ENCODE data around the gene LRRC72. TPM values are rescaled to one million over a fixed set of nuclear protein-coding genes. Genes with fewer than 3 reads are reported as not detected.
A peak's percentile ranks its signal among the peaks of the same experiment; 100 is the strongest.

LRRC72 gene
- total and polyA plus RNA-seq, 2 experiments from 2014 or later, result not detected

GRCh38 chr7:16598015-16598414 lies 71.4 kb downstream of the LRRC72 start:
- Histone ChIP-seq H3K9me3 (ENCODE audit: low read depth) (no peaks in the 10 kb centered on the region), H3K36me3 (peaks cover 33% of the 10 kb centered on the region), H3K4me1 (ENCODE audit: low read depth) (peaks cover 14% of the 10 kb centered on the region), H3K27ac (peak overlapping the region; percentile 36), H3K27me3 (no peaks in the 10 kb centered on the region), H3K4me3 (no peak overlapping the region)
- no peak for DNase-seq (ENCODE audit: low read depth in 1 of 2, low spot score in 1 of 2)
- TF ChIP-seq, protein P1, sequence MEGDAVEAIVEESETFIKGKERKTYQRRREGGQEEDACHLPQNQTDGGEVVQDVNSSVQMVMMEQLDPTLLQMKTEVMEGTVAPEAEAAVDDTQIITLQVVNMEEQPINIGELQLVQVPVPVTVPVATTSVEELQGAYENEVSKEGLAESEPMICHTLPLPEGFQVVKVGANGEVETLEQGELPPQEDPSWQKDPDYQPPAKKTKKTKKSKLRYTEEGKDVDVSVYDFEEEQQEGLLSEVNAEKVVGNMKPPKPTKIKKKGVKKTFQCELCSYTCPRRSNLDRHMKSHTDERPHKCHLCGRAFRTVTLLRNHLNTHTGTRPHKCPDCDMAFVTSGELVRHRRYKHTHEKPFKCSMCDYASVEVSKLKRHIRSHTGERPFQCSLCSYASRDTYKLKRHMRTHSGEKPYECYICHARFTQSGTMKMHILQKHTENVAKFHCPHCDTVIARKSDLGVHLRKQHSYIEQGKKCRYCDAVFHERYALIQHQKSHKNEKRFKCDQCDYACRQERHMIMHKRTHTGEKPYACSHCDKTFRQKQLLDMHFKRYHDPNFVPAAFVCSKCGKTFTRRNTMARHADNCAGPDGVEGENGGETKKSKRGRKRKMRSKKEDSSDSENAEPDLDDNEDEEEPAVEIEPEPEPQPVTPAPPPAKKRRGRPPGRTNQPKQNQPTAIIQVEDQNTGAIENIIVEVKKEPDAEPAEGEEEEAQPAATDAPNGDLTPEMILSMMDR (IDR thresholded peaks at IDR 0.05; ENCODE audit: low read depth, low read length), result no peak

- Histone ChIP-seq H3K36me3 (peaks cover 48% of the 10 kb centered on the region), H3K27me3 (no peaks in the 10 kb centered on the region), H3K4me3 (no peak overlapping the region), H3K4me1 (ENCODE audit: low read depth) (peaks cover 14% of the 10 kb centered on the region), H3K27ac (no peak overlapping the region), H3K9me3 (ENCODE audit: low read depth) (no peaks in the 10 kb centered on the region)
- TF ChIP-seq, protein P1 (IDR thresholded peaks at IDR 0.05; ENCODE audit: low read depth, low read length), result no peak
- no peak for DNase-seq (ENCODE audit: low read depth in 1 of 2, low spot score in 1 of 2)
Measured at GRCh38 chr7:16599860-16600259, 73.2 kb downstream of the LRRC72 start.

GRCh38 chr7:16603633-16604032 lies 77.0 kb downstream of the LRRC72 start:
- TF ChIP-seq, protein P1 (IDR thresholded peaks at IDR 0.05; ENCODE audit: low read depth, low read length), result no peak
- DNase-seq (ENCODE audit: low read depth in 1 of 2, low spot score in 1 of 2), result no peak
- H3K27ac ChIP-seq, result no peak overlapping the region
- H3K4me3 ChIP-seq, result no peak overlapping the region
- H3K27me3 ChIP-seq, result no peaks in the 10 kb centered on the region
- H3K4me1 ChIP-seq (ENCODE audit: low read depth), result no peaks in the 10 kb centered on the region
- H3K36me3 ChIP-seq, result peaks cover 50% of the 10 kb centered on the region
- no peaks in the 10 kb centered on the region for H3K9me3 ChIP-seq (ENCODE audit: low read depth)

DNA sequence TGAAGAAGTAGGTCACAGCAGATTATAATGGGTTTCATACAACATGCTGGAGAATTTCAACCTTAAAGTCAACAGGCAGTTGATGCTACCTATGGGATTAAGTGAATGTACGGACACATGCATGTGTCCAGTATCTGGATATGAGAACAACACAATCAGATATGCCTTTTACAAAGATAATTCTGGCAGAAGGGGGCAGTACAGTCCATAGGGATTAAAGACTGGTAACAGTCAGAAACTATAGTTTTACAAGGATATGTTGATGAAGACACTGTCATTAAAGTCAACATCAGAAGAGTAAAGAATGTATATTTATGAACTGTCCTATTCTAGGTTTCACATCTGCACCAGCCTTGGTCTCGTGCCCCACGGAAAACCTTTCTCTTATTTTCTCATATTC lies 77.4 kb downstream of the LRRC72 start:
- Histone ChIP-seq H3K4me3 (no peak overlapping the region), H3K27me3 (no peaks in the 10 kb centered on the region), H3K4me1 (ENCODE audit: low read depth) (no peaks in the 10 kb centered on the region), H3K36me3 (peaks cover 54% of the 10 kb centered on the region), H3K27ac (no peak overlapping the region), H3K9me3 (ENCODE audit: low read depth) (no peaks in the 10 kb centered on the region)
- peak in 1 of 2 donors; percentile 22 for DNase-seq (ENCODE audit: low read depth in 1 of 2, low spot score in 1 of 2)
- TF ChIP-seq, protein P1 (IDR thresholded peaks at IDR 0.05; ENCODE audit: low read depth, low read length), result no peak

DNA sequence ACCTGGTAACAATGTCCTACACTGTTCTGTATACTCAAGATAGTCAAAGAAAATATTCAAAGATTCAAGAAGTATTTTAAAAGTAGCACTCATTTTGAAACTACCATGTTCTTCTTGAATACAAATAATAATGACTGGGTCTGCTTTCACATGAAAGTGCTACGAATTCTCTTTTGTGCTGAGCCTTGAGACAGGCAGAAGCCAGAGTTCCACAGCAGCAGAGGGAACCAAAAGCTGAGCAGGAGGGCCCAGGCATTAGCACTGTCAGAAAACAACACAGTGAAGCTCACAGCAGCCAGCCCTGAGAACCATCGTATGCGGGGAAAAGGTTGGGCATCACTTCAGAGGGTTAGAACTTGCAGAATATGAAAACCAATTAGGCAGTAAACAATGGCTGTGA lies 80.1 kb downstream of the LRRC72 start:
- no peak for DNase-seq (ENCODE audit: low read depth in 1 of 2, low spot score in 1 of 2)
- Histone ChIP-seq H3K27ac (no peak overlapping the region), H3K27me3 (no peaks in the 10 kb centered on the region), H3K9me3 (ENCODE audit: low read depth) (no peaks in the 10 kb centered on the region), H3K36me3 (peaks cover 52% of the 10 kb centered on the region), H3K4me3 (no peak overlapping the region), H3K4me1 (ENCODE audit: low read depth) (no peaks in the 10 kb centered on the region)
- TF ChIP-seq, protein P1 (IDR thresholded peaks at IDR 0.05; ENCODE audit: low read depth, low read length), result no peak

Measured in cardiac muscle cell (in vitro differentiated cells and primary cell).